LNCaP clone FGC (cell line): ENCODE data around the gene SHF.

Experiments used
- DNase-seq: peaks from one replicate; pipeline ENCODE4 v3.0.0-alpha.2; 2011; ENCODE audit warnings: low read depth
- H3K4me3 ChIP-seq: 2 replicates; pipeline ENCODE4 v1.5.1; 2011; ENCODE audit warnings: mild to moderate bottlenecking, low read depth, low read length, control low read depth
- CTCF ChIP-seq: IDR thresholded peaks from 2 replicates; pipeline ENCODE4 v1.5.1; 2012; ENCODE audit warnings: mild to moderate bottlenecking; ENCODE audit not compliant: control insufficient read depth, insufficient read depth; ENCODE audit errors: extremely low read depth

SHF gene

GRCh38 chr15:45148076-45149059, 39.4 kb downstream of the SHF start:
- no peak for DNase-seq
- H3K4me3 ChIP-seq, result no peak overlapping the region

DNA sequence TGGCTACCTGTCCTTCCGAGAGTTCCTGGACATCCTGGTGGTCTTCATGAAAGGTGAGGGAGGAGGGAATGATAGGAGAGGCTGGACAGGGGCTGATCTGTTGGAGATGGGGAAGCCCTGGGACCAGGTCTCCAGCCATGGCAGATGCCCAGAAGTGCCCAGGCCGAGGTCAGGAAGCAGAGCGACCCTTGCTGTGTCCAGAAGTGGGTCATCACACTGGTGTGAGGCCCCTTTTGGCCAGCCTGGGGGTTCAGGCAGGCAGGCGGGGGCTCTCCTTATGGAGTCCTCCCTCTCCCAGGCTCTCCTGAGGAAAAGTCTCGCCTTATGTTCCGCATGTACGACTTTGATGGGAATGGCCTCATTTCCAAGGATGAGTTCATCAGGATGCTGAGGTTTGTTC, 40.2 kb downstream of the SHF start:
- no peak overlapping the region for H3K4me3 ChIP-seq
- no peak for TF ChIP-seq CTCF
- no peak for DNase-seq

More at GRCh38 chr15:45148076-45149059, 39.4 kb downstream of the SHF start:
- no peak for TF ChIP-seq CTCF

GRCh38 chr15:45146405-45146804, 41.4 kb downstream of the SHF start:
- H3K4me3 ChIP-seq, result no peak overlapping the region
- TF ChIP-seq CTCF, result no peak
- no peak for DNase-seq

- DNase-seq, result no peak
- H3K4me3 ChIP-seq, result no peak overlapping the region
- no peak for TF ChIP-seq CTCF
Measured at GRCh38 chr15:45144775-45145174, 43.0 kb downstream of the SHF start.

DNA sequence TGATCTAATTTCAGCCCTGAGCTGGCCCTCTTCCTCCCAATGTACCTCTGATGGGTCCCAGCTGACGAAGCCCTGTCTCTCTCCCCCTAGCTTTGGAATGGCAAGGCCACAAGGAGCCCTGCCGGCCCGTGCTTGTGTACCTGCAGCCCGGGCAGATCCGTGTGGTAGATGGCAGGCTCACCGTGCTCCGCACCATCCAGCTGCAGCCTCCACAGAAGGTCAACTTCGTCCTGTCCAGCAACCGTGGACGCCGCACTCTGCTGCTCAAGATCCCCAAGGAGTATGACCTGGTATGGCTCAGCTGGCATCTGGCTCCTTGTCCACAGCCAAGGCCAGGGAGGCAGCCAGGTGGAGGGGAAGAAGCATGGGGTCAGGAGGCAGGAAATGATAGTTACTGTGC, 43.8 kb downstream of the SHF start:
- no peak for TF ChIP-seq CTCF
- no peak for DNase-seq
- no peak overlapping the region for H3K4me3 ChIP-seq

GRCh38 chr15:45143056-45143455, 44.7 kb downstream of the SHF start:
- H3K4me3 ChIP-seq, result no peak overlapping the region
- TF ChIP-seq CTCF, result no peak
- no peak for DNase-seq
